GM12875 (cell line): ENCODE data around the gene SMAD3.

Experiments used
- H3K4me3 ChIP-seq: one replicate; pipeline ENCODE4 v1.5.1; 2011; ENCODE audit warnings: low read depth, low read length, control low read depth
- CTCF ChIP-seq: IDR thresholded peaks from 2 replicates; pipeline ENCODE4 v1.5.1; 2011; ENCODE audit warnings: low read depth, mild to moderate bottlenecking, control low read depth, inconsistent platforms, low read length, moderate library complexity, borderline replicate concordance; ENCODE audit not compliant: insufficient read depth

SMAD3 gene

GRCh38 chr15:67137319-67137718 lies 71.9 kb downstream of the SMAD3 start:
- H3K4me3 ChIP-seq, result no peak overlapping the region
- no peak for TF ChIP-seq CTCF

- no peak for TF ChIP-seq CTCF
- H3K4me3 ChIP-seq, result no peak overlapping the region
These were observed 72.8 kb downstream of the SMAD3 start for GRCh38 chr15:67137951-67138848.

- H3K4me3 ChIP-seq, result no peak overlapping the region
- TF ChIP-seq CTCF, result no peak
These were observed 73.8 kb downstream of the SMAD3 start for GRCh38 chr15:67138891-67139855.

GRCh38 chr15:67140078-67140833 lies 74.9 kb downstream of the SMAD3 start:
- no peak for TF ChIP-seq CTCF

DNA sequence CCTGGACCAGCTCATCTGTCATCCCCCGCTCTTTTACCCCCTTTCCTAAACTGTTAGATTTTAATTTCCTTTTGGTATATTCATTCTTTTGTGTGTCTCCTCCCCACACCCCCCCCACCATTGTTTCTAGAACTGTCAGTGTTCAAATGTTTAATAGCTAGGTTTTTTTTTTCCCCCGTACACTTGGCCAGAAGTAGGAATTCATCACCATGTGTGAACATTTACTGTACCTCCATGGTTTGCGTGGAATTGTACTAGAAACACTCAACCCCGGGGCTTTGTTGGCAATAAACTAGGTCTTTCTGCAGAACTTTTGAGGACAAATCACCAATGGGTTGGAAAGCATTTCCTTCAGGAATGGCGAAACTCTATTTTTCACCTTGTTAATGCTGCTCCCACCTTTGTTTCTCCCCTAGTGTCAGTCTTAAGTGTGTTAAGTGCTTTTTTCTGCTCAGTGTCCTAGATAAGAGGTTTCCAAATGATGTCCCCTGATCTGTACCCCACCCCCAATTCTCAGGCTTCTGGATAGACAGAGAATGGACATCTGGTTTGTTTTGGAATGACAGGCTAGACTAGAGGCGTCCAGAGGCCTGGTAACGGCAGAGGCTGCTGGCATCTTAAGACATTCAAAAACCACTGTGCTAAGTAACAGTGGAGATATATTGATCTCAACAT lies 76.8 kb downstream of the SMAD3 start:
- no peak overlapping the region for H3K4me3 ChIP-seq
- no peak for TF ChIP-seq CTCF

More at GRCh38 chr15:67140078-67140833, 74.9 kb downstream of the SMAD3 start:
- no peak overlapping the region for H3K4me3 ChIP-seq

- no peak overlapping the region for H3K4me3 ChIP-seq
- no peak for TF ChIP-seq CTCF
These were observed 77.3 kb downstream of the SMAD3 start for GRCh38 chr15:67142767-67143100.
